SK-N-SH (cell line): ENCODE results near the gene ZNF217.

Experiments
- EZH2phosphoT487 ChIP-seq: fragments of 200-600 bp; sonication (generic); IDR thresholded peaks from 2 replicates; pipeline ENCODE4 v1.6.1; 2017; ENCODE audit warnings: low read depth, mixed run types, mild to moderate bottlenecking, antibody characterized with exemption, moderate library complexity, borderline replicate concordance
- POLR2AphosphoS5 ChIP-seq: IDR thresholded peaks from 2 replicates; pipeline ENCODE4 v1.6.1; 2012; ENCODE audit warnings: low read depth, low read length
- RAD21 ChIP-seq: IDR thresholded peaks from 2 replicates; pipeline ENCODE4 v1.6.1; 2012; ENCODE audit warnings: mild to moderate bottlenecking, low read length
- SIN3A ChIP-seq: IDR thresholded peaks from 2 replicates; pipeline ENCODE4 v1.6.1; 2012; ENCODE audit warnings: low read depth, mild to moderate bottlenecking, low read length, moderate library complexity, borderline replicate concordance
- TF ChIP-seq, protein P1 (sequence below): fragments of 200-600 bp; sonication (generic); IDR thresholded peaks from 2 replicates; pipeline ENCODE4 v1.6.1; 2017; ENCODE audit warnings: antibody characterized with exemption, mild to moderate bottlenecking, moderate library complexity

DNA sequence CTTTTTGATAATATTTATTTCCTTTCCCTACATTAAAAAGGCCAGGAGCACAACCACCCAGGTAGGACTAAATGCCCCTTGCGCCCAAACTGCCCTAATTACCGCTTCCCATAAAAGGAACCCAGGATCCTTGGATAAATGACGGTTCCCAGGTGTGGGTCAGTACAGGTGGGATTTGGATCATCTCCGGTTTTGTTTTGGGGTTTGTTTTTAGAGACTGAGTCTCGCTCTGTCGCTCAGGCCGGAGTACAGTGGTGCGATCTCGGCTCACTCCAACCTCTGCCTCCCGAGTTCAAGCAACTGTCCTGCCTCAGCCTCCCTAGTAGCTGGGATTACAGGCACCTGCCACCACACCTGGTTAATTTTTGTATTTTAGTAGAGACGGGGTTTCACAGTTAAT lies 28.4 kb downstream of the ZNF217 start:
- TF ChIP-seq, protein P1, sequence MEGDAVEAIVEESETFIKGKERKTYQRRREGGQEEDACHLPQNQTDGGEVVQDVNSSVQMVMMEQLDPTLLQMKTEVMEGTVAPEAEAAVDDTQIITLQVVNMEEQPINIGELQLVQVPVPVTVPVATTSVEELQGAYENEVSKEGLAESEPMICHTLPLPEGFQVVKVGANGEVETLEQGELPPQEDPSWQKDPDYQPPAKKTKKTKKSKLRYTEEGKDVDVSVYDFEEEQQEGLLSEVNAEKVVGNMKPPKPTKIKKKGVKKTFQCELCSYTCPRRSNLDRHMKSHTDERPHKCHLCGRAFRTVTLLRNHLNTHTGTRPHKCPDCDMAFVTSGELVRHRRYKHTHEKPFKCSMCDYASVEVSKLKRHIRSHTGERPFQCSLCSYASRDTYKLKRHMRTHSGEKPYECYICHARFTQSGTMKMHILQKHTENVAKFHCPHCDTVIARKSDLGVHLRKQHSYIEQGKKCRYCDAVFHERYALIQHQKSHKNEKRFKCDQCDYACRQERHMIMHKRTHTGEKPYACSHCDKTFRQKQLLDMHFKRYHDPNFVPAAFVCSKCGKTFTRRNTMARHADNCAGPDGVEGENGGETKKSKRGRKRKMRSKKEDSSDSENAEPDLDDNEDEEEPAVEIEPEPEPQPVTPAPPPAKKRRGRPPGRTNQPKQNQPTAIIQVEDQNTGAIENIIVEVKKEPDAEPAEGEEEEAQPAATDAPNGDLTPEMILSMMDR, result no peak
- TF ChIP-seq POLR2AphosphoS5, result no peak
- TF ChIP-seq SIN3A, result no peak
- TF ChIP-seq EZH2phosphoT487, result no peak
- TF ChIP-seq RAD21, result no peak
